Liver (tissue), 9 donors: ENCODE data around the gene QARS1. TPM values are rescaled to one million over a fixed set of nuclear protein-coding genes. Genes with fewer than 3 reads are reported as not detected.

Experiments
- DNase-seq: peaks from one replicate; pipeline ENCODE4 v3.0.0-alpha.2; 2017; ENCODE audit warnings: low spot score
- H3K27ac ChIP-seq, 2 donors: one replicate each; pipeline ENCODE4 v1.7.0; 2013; ENCODE audit warnings: inconsistent platforms in 2 of 2, low read length in 2 of 2, control low read depth in 1 of 2, low read depth in 1 of 2, mild to moderate bottlenecking in 1 of 2
- H3K27me3 ChIP-seq, 4 donors: one replicate each; pipeline versions ENCODE4 v1.6.1 to v1.7.0; 2013; ENCODE audit warnings: low read length in 3 of 4, inconsistent platforms in 1 of 4, mild to moderate bottlenecking in 1 of 4, moderate library complexity in 1 of 4; ENCODE audit not compliant: control insufficient read depth in 4 of 4, insufficient read depth in 4 of 4
- H3K36me3 ChIP-seq, 4 donors: one replicate each; pipeline versions ENCODE4 v1.6.1 to v1.7.0; 2013; ENCODE audit warnings: low read length in 3 of 4, mild to moderate bottlenecking in 3 of 4, low read depth in 1 of 4, moderate library complexity in 1 of 4; ENCODE audit not compliant: control insufficient read depth in 4 of 4, insufficient read depth in 3 of 4
- H3K4me1 ChIP-seq, 4 donors: one replicate each; pipeline versions ENCODE4 v1.6.1 to v1.7.0; 2013; ENCODE audit warnings: low read length in 3 of 4, mild to moderate bottlenecking in 3 of 4, moderate library complexity in 1 of 4; ENCODE audit not compliant: control insufficient read depth in 4 of 4, insufficient read depth in 4 of 4
- H3K4me3 ChIP-seq, 3 donors: one replicate each; pipeline versions ENCODE4 v1.6.1 to v1.7.0; 2013; ENCODE audit warnings: low read length in 3 of 3, control low read depth in 1 of 3, low read depth in 1 of 3, mild to moderate bottlenecking in 1 of 3
- H3K9ac ChIP-seq, 2 donors: one replicate each; pipeline ENCODE4 v1.7.0; 2013; ENCODE audit warnings: low read length in 2 of 2, mild to moderate bottlenecking in 2 of 2, moderate library complexity in 2 of 2, control low read depth in 1 of 2, low read depth in 1 of 2
- H3K9me3 ChIP-seq, 4 donors: one replicate each; pipeline versions ENCODE4 v1.6.1 to v1.7.0; 2013; ENCODE audit warnings: low read length in 3 of 4; ENCODE audit not compliant: control insufficient read depth in 4 of 4
- FOXA1 ChIP-seq: IDR thresholded peaks from 2 replicates; pipeline ENCODE4 v1.6.1; 2016; ENCODE audit warnings: antibody characterized with exemption
- FOXA2 ChIP-seq: IDR thresholded peaks from 2 replicates; pipeline ENCODE4 v1.6.1; 2016; ENCODE audit warnings: antibody characterized with exemption
- GABPA ChIP-seq, 2 donors: IDR thresholded peaks in 1 of 2; conservative IDR thresholded peaks in 1 of 2; 2 replicates each; pipeline ENCODE4 v1.6.1; 2016; ENCODE audit warnings: antibody characterized with exemption in 2 of 2, mild to moderate bottlenecking in 1 of 2, moderate library complexity in 1 of 2
- HNF4G ChIP-seq: IDR thresholded peaks from 2 replicates; pipeline ENCODE4 v1.6.1; 2016; ENCODE audit warnings: antibody characterized with exemption
- NR2F2 ChIP-seq: IDR thresholded peaks from 2 replicates; pipeline ENCODE4 v1.6.1; 2016; ENCODE audit warnings: antibody characterized with exemption
- RAD21 ChIP-seq, 2 donors: IDR thresholded peaks; 2 replicates each; pipeline ENCODE4 v1.6.1; 2016; ENCODE audit warnings: antibody characterized with exemption in 2 of 2, mild to moderate bottlenecking in 2 of 2
- RXRA ChIP-seq, 2 donors: IDR thresholded peaks; 2 replicates each; pipeline ENCODE4 v1.6.1; 2017 to 2018; ENCODE audit warnings: antibody characterized with exemption in 2 of 2, mild to moderate bottlenecking in 1 of 2
- SP1 ChIP-seq: IDR thresholded peaks from 2 replicates; pipeline ENCODE4 v1.6.1; 2018; ENCODE audit warnings: antibody characterized with exemption, mild to moderate bottlenecking
- TAF1 ChIP-seq: conservative IDR thresholded peaks from 2 replicates; pipeline ENCODE4 v1.6.1; 2016; ENCODE audit warnings: antibody characterized with exemption, mild to moderate bottlenecking
- YY1 ChIP-seq: IDR thresholded peaks from 2 replicates; pipeline ENCODE4 v1.6.1; 2016; ENCODE audit warnings: antibody characterized with exemption, mild to moderate bottlenecking
- WGBS: extraction: QIAGEN DNeasy Blood & Tissue Kit; methylation state at CpG from one replicate; pipeline ENCODE4 v1.1.7; 2013; 5-methylcytosine and 5-hydroxymethylcytosine counted together
- polyA plus RNA-seq, 2 donors: library from polyadenylated mRNA; stranded (reverse) in 1 of 2; unstranded in 1 of 2; fragments of 200-250 nt in 1 of 2; fragments of >200 nt in 1 of 2; fragmentation: Nextera tagmentation in 1 of 2; extraction: Ambion mirVana in 1 of 2; gene quantifications; one replicate each; pipeline versions ENCODE4 v1.2.1 to v1.2.3, GENCODE V29; 2013 to 2015
- total RNA-seq, 2 donors: library from RNA; depleted of rRNA; stranded (reverse); fragments of >200 nt; gene quantifications; one replicate each; pipeline ENCODE4 v1.2.3, GENCODE V29; 2014
- TF ChIP-seq, protein P1 (sequence below): IDR thresholded peaks from 2 replicates; pipeline ENCODE4 v1.6.1; 2016; ENCODE audit warnings: antibody characterized with exemption
- TF ChIP-seq, protein P2 (sequence below): IDR thresholded peaks from 2 replicates; pipeline ENCODE4 v1.6.1; 2016; ENCODE audit warnings: antibody characterized with exemption, mild to moderate bottlenecking
- TF ChIP-seq, protein P3 (sequence below): fragments of 150-350 bp; IDR thresholded peaks from 2 replicates; pipeline ENCODE4 v1.5.1; 2017; ENCODE audit warnings: improper control_type of control experiment, low read depth, low read length; ENCODE audit not compliant: missing input control
- TF ChIP-seq, protein P4 (sequence below): IDR thresholded peaks from 2 replicates; pipeline ENCODE4 v1.6.1; 2016; ENCODE audit warnings: antibody characterized with exemption
- TF ChIP-seq, protein P5 (sequence below): IDR thresholded peaks from 2 replicates; pipeline ENCODE4 v1.6.1; 2016; ENCODE audit warnings: antibody characterized with exemption
- donor health status: healthy.
- donor health status: healthy.
- donor health status: healthy.
- donor health status: healthy.
- donor health status: healthy.

Gene QARS1
- total and polyA plus RNA-seq, 4 donors, result 58.0 to 226 (median 145) TPM

DNA sequence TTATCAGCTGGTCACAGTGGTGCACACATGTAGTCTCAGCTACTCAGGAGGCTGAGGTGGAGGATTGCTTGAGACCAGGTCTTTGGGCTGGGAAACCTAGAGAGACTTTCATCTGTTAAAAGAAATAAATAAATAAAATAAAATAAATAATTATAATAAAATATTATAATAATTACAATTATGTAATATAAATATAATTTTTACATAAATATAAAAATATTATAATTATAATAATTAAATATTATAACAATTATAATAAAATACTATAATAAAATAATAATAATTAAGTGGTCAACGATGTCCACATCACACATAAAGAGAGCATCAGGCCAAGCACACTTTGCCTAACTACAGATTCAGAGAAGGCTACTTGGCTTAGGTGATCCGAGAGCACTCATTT is 25.3 kb downstream of the QARS1 start:
- H3K4me3 ChIP-seq, result no peak overlapping the region
- H3K27me3 ChIP-seq, result no peaks in the 10 kb centered on the region
- TF ChIP-seq RAD21 (IDR thresholded peaks at IDR 0.05) (no peak), SP1 (no peak), GABPA (IDR thresholded peaks at IDR 0.05 in 1 of 2, conservative IDR thresholded peaks at IDR 0.05 in 1 of 2) (no peak), NR2F2 (no peak), HNF4G (no peak), YY1 (no peak), FOXA2 (no peak), FOXA1 (no peak)
- TF ChIP-seq, protein P1, sequence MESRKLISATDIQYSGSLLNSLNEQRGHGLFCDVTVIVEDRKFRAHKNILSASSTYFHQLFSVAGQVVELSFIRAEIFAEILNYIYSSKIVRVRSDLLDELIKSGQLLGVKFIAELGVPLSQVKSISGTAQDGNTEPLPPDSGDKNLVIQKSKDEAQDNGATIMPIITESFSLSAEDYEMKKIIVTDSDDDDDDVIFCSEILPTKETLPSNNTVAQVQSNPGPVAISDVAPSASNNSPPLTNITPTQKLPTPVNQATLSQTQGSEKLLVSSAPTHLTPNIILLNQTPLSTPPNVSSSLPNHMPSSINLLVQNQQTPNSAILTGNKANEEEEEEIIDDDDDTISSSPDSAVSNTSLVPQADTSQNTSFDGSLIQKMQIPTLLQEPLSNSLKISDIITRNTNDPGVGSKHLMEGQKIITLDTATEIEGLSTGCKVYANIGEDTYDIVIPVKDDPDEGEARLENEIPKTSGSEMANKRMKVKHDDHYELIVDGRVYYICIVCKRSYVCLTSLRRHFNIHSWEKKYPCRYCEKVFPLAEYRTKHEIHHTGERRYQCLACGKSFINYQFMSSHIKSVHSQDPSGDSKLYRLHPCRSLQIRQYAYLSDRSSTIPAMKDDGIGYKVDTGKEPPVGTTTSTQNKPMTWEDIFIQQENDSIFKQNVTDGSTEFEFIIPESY, result no peak
- TF ChIP-seq, protein P2, sequence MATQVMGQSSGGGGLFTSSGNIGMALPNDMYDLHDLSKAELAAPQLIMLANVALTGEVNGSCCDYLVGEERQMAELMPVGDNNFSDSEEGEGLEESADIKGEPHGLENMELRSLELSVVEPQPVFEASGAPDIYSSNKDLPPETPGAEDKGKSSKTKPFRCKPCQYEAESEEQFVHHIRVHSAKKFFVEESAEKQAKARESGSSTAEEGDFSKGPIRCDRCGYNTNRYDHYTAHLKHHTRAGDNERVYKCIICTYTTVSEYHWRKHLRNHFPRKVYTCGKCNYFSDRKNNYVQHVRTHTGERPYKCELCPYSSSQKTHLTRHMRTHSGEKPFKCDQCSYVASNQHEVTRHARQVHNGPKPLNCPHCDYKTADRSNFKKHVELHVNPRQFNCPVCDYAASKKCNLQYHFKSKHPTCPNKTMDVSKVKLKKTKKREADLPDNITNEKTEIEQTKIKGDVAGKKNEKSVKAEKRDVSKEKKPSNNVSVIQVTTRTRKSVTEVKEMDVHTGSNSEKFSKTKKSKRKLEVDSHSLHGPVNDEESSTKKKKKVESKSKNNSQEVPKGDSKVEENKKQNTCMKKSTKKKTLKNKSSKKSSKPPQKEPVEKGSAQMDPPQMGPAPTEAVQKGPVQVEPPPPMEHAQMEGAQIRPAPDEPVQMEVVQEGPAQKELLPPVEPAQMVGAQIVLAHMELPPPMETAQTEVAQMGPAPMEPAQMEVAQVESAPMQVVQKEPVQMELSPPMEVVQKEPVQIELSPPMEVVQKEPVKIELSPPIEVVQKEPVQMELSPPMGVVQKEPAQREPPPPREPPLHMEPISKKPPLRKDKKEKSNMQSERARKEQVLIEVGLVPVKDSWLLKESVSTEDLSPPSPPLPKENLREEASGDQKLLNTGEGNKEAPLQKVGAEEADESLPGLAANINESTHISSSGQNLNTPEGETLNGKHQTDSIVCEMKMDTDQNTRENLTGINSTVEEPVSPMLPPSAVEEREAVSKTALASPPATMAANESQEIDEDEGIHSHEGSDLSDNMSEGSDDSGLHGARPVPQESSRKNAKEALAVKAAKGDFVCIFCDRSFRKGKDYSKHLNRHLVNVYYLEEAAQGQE, result no peak
- TF ChIP-seq, protein P3, sequence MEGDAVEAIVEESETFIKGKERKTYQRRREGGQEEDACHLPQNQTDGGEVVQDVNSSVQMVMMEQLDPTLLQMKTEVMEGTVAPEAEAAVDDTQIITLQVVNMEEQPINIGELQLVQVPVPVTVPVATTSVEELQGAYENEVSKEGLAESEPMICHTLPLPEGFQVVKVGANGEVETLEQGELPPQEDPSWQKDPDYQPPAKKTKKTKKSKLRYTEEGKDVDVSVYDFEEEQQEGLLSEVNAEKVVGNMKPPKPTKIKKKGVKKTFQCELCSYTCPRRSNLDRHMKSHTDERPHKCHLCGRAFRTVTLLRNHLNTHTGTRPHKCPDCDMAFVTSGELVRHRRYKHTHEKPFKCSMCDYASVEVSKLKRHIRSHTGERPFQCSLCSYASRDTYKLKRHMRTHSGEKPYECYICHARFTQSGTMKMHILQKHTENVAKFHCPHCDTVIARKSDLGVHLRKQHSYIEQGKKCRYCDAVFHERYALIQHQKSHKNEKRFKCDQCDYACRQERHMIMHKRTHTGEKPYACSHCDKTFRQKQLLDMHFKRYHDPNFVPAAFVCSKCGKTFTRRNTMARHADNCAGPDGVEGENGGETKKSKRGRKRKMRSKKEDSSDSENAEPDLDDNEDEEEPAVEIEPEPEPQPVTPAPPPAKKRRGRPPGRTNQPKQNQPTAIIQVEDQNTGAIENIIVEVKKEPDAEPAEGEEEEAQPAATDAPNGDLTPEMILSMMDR, result no peak
- TF ChIP-seq, protein P4, sequence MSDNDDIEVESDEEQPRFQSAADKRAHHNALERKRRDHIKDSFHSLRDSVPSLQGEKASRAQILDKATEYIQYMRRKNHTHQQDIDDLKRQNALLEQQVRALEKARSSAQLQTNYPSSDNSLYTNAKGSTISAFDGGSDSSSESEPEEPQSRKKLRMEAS, result no peak
- no peak for DNase-seq
- WGBS, result 95% methylated on average over 2 of the region's 2 CpGs
- H3K9ac ChIP-seq, result no peak overlapping the region
- H3K4me1 ChIP-seq, result peaks cover 0 to 5% (median 0%) of the 10 kb centered on the region in 4 donors
- no peak overlapping the region for H3K27ac ChIP-seq
- H3K9me3 ChIP-seq, result no peaks in the 10 kb centered on the region
- H3K36me3 ChIP-seq, result peaks cover 12 to 29% (median 20%) of the 10 kb centered on the region in 4 donors

DNA sequence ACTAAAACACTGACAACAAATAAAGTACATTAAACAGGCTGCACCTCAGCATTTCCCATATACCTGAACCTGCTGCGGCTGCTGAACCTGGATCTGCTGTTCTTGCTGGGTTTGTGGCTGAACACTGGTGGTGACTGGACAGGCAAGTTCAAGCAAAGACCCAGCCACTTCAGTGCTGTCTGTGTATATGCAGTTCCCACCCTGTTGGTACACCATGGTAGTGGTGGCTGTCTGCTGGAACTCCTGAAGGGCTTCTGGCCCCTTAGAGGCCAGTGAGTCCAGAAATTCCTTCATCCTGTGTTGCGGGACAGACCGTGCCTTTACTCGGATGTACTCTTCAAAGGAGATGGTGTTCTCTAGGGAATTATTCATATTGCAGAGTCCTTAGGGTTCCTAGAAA is 27.9 kb downstream of the QARS1 start:
- peaks cover 0 to 5% (median 0%) of the 10 kb centered on the region in 4 donors for H3K4me1 ChIP-seq
- no peak overlapping the region for H3K27ac ChIP-seq
- WGBS, result 94% methylated on average over 4 of the region's 4 CpGs
- no peak for DNase-seq
- H3K4me3 ChIP-seq, result no peak overlapping the region
- no peaks in the 10 kb centered on the region for H3K9me3 ChIP-seq
- H3K9ac ChIP-seq, result no peak overlapping the region
- no peaks in the 10 kb centered on the region for H3K27me3 ChIP-seq
- peaks cover 15 to 53% (median 35%) of the 10 kb centered on the region in 4 donors for H3K36me3 ChIP-seq
- TF ChIP-seq FOXA1 (no peak), SP1 (no peak), RXRA (IDR thresholded peaks at IDR 0.05) (no peak), RAD21 (IDR thresholded peaks at IDR 0.05) (no peak), FOXA2 (no peak), TAF1 (no peak), HNF4G (no peak), GABPA (IDR thresholded peaks at IDR 0.05 in 1 of 2, conservative IDR thresholded peaks at IDR 0.05 in 1 of 2) (no peak)
- TF ChIP-seq, protein P1, result no peak
- TF ChIP-seq, protein P5, sequence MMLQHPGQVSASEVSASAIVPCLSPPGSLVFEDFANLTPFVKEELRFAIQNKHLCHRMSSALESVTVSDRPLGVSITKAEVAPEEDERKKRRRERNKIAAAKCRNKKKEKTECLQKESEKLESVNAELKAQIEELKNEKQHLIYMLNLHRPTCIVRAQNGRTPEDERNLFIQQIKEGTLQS, result no peak
- TF ChIP-seq, protein P2, result no peak
- TF ChIP-seq, protein P4, result no peak
